ENCODE measurements around the gene MFRP.
"Not testable (repeated sequence)": the region's sequence is repeated elsewhere in the genome, so short reads cannot be mapped to it uniquely, and the experiment has no call there.

Gene MFRP

DNA sequence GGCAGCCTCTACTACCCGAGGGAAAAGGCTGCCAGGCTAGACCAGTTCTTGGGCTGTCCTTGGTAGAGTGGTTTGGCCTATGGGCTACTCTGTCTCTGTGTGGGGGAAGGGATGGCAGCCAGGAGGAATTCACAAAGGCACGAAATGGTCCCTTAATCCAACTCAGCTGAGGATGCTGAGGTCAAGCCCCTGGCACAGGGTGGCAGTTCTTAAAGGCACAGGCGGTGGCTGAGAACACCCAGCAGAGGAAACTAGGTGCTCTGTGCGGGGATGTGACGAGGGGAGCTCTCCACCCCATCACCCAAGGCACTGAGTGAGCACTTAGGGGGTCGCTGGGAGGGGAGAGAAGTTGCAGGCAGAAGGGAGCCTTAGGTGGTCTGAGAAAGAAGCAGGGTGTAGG lies at the start of gene MFRP:
MFRP (minus strand) TSS at position 101 of the 400 bp plus-strand sequence. CDS start 192 bp downstream, outside the sequence.
- no peak for DNase-seq (ENCODE audit: low read depth in 2 of 2, low spot score in 1 of 2)

DNA sequence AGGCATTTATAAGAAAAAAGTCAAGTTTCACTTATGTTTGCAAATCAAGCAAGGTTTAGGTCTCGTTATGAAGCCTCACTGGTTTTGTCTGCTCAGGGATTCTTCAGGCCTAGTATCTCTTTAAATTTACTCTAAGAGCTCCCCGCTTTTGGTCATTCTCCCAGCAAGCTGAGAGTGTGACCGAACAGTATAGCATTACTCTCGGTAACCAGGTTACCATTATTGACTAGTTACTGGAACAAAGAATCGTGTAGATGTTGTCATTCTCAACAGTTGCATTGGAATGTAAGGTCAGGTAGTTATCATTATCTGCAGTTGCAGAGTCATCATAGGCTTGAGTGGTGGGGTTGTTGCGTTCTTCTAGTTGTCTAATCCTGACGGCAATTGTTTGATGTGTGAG lies 44.8 kb upstream of the MFRP start:
- DNase-seq (ENCODE audit: low read depth in 2 of 2, low spot score in 1 of 2), result no peak

DNA sequence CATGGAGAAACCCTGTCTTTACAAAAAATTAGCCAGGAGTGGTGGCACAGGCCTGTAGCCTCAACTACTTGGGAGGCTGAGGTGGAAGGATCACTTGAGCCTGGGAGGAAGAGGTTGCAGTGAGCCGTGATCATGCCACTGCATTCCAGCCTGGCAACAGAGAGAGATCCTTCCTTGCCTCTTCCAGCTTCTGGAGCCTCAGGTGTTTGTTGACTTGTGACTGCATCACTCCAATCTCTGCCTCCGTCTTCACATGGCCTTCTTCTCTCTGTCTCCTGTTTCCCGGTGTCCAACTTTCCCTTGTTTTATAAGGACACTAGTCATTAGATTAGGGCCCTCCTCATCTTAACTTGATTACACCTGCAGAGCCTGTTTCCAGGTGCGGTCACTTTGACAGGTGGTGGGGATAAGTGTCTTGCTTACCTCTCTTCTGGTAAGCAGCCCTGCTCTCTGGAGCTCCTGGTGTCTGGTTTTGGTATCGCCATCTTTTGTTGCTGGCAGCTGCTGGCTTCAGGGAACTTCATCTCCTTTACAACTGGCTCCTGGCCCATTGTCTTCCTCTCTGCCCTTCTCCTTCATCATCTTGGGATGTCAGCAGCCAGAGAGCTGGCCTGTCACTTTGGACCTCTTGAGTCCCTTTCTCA lies 43.2 kb upstream of the MFRP start:
- no peak for DNase-seq (ENCODE audit: low read depth in 2 of 2, low spot score in 1 of 2)

DNA sequence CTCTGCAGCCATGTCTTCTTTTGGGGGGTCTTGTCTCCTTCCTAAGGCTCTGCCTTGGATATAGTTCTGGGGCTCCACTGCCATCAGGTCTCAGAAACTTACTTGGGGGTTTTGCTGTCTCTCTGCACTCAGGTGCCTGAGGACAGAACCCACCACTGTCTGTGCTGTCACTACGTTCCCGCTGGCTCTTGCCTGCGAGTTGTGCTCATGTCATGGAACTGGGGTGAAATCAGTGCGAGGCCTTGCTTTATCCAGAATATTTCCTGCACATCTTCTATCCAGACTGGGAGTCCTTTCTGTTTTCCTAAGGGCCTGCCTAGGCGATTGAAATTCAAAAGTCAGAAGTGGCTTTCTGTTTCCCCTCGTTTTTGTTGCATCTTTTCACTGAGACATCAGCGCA lies 41.6 kb upstream of the MFRP start:
- DNase-seq (ENCODE audit: low read depth in 2 of 2, low spot score in 1 of 2), result no peak

DNA sequence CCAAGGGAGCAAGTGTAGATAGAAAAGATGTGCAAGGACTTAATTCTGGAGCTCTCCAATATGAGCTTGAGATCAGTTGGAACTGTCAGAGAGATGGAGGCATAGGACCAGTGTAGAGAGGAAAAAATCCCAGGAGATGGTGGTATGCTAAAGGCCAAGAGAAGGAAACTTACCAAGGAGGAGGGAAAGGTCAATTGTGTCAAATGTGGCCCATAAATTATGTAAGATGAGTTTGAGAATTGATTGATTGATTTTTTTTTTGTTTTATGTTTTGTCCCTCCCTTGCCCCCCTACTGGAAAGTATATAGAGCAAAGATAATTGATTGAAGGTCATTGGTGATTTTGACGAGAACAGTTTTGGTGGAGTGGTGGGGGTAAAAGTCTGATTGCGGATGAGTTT lies 37.8 kb upstream of the MFRP start:
- no peak for DNase-seq (ENCODE audit: low read depth in 2 of 2, low spot score in 1 of 2)

DNA sequence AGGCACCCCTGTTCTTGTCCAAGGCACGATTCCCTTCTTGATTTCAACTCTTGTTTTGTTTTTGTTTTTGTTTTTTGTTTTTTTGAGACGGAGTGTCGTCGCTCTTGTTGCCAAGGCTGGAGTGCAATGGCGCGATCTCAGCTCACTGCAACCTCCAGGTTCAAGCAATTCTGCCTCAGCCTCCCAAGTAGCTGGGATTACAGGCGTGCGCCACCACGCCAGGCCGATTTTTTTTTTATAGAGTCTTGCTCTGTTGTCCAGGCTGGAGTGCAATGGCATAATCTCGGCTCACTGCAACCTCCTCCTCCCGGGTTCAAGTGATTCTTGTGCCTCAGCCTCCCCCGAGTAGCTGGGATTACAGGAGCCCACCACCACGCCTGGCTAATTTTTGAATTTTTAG lies 36.0 kb upstream of the MFRP start:
- DNase-seq (ENCODE audit: low read depth in 2 of 2, low spot score in 1 of 2), result not testable (repeated sequence)

DNA sequence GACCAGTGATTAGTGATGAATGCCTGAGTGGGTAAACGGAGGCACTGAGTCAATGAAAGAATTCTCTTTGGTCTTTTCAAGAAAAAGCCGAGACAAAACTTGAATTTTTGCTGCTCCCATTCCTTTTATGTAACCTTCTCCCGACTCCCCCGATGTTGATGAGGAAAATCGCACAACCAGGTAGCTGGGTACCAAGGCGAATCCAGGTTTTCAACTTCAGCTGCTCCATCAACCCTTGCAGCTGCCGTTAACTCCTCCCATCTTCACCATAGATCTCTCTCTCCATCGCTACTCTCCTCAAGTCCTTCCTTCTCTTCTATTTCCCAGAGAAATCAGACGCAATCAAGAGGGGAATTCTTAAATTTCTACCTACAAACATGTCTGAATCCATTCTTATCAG lies 35.6 kb upstream of the MFRP start:
- DNase-seq (ENCODE audit: low read depth in 2 of 2, low spot score in 1 of 2), result no peak

DNA sequence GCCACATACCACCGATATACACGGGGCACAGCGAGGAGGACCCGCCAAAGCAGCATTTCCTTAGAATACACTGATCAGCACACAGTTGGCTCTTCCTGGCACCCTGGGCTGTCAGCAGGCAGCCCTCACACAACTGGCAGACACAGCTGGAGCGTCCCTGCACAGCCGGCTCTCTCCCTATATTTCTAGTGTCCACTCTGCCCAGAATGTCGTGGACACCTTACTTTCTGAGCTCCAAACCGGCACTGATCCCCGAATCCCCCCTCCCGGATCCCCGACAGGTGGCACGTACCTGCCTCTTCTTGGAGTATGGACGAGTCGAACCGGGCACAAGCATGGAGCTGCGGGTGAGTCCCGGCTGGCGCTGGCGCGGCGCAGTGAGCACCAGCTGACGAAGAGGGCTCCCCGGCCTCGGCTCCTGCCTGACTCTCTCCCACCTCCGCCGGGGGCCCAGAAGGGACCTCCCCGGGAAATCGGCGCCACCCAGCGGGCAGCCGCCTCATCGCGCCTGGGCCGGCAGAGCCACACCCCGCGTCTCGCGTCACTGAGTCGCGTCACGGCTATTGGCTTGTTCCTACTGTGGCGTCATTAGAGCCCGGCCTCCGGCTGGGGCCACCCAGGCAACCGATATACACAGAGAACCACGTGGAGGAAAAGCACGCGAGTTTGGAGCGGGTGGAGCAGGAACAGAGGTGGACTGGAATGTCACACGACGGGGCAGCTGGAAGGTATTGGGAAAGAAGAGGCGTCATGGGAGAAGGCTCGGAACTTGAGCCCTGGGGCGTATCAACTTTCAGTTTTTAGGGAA lies 34.9 kb upstream of the MFRP start, which contains the start of gene USP2:
USP2 (minus strand) TSS at position 510 of the 808 bp plus-strand sequence. CDS start 8,210 bp downstream, outside the sequence.
- DNase-seq (ENCODE audit: low read depth in 2 of 2, low spot score in 1 of 2), result peak; percentile 92

DNA sequence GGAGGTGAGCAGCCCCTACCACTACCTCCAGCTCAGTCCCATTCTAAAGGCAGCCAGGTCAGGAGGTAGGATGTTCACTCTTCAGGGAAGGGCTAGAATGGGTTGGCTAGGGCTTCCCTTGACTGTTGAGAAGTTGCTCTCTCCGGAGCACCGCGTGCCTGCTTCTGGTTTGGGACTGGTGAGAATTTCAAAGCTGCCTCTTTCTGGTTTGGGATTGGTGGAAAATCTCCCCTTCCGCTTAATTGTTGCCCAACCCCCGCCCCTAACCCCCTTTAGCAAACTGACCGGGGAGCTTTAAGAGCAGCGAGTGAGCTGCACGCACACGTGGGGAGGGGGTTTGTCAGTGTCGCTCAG lies 34.3 kb upstream of the MFRP start:
- DNase-seq (ENCODE audit: low read depth in 2 of 2, low spot score in 1 of 2), result no peak

DNA sequence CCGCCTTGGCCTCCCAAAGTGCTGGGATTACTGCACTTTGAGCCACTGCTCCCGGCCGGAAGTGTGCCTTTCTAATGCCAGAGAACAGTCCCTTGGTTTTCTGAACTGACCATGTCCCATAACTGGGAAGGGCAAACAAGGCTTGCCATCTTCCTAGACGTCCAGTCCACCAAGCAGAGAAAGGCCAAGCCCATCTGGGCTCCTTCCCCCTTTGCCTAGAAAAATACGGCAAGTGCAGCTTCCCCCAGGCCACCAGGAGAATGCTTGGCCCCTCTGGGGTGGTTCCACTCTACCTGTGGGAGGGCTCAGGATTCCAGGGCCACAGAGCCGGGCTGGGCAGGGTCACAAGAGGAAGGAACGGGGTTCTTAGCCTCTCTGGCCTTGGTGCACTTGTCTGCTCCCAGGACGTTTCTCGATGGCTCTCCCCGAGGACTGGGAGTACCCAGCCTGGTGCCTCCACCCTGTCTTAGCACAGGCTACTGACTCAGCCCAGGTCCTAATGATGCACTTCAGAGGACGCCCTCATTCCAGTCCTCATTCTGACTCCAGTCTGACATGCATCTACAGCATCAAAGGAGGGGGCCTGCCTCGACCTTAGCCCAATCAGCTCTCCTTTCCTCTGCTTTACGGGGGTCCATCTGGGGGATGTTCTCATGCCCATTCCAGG lies 33.8 kb upstream of the MFRP start:
- no peak for DNase-seq (ENCODE audit: low read depth in 2 of 2, low spot score in 1 of 2)

DNA sequence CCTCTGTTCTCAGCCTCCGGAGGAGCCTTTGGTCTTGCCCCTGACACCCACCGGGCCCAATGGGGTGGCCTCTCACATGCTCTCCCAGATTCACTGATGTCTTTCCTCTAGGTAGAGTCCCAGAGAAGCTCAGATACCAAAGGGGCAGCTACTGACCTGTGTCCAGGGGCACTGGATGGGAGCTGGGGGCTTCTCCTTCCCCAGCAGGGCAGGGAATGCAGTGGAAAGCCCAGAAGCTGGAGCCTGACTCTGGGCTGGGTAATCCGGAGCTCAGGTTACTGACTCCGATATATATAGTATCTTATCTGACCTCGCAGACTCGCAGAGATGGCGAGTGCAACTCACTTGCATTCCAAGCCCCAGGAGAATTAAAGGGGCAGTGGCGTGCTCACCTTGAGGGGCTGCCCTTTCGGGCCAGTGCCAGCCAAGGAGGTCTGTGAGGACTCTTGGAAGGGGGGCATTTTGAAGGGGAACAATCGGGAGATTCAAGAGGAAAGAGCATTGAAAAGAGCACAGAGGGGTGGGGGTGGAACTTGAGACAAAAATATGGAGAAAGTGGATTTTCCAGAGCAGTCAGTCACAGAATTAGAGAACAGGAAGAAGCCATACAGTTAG lies 32.5 kb upstream of the MFRP start:
- DNase-seq (ENCODE audit: low read depth in 2 of 2, low spot score in 1 of 2), result no peak

DNA sequence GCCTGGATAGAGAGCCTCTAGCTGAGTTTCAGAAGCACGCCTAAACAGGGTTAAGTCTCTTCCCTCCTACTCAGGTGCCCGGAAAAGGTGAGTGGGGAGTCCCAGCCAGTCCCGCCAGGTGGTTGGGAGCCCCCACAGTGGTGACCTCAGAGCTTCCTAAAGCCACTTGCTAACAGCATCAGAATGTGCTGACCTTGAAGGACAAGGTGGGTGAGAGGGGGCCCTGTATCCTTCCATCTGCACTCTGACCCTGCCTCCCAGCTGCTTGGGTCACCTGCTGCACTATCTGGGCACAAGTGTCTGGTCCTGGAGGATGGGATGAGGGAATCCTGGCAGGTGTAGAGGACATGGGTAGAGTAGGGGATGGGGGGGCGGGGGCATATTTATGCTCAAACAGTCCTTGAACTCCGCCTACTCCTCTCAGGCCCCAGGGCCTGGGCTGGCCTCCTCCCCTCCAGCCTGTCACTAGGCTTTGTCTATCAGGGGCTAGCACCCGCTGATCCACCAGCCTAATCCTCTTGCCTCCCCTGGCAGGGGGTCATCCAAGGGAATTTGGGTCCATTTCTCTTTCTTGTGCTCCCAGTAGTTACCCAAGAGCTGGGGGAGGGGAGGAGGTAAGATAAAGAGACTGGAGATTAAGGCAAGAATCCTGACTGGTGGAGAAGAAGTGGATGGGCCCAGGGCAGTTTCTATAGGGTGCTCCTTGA lies 31.6 kb upstream of the MFRP start:
- no peak for DNase-seq (ENCODE audit: low read depth in 2 of 2, low spot score in 1 of 2)

DNA sequence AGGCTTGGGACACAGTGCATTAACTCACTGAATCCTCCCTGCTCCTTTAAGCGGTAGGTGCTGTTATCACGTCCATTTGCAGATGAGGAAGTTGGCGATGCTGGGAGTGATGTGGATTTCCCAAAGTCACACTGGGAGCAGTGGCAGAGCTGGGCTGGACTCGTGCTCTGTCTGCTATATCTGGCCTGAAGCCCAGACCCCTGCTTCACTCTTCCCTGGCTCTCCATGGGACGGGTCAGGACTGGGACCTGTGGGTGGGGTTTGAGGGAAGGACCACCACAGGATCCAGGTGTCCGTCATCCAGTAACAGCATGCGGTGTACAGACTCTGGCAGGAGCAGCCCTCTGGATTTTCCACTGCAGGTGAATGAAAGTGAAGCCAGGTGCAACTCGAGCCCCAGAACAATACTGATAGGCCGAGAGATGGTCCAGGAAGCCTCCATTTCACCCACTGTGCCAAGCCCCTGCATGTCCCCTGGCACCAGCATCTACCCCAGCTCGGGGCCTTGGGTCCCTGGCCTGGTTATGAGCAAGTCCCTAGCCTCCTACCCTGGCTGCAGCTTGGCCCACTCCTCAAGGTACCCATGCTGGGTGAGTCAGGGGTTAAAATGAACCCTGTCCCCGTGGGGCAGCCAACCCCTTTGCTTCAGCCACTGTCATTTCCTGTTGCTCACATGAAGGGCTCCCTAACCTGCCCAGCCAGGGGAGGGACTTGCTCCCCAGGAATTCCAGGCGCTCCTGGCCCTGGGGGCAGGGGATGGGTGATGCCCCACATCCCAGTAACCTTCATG lies 30.8 kb upstream of the MFRP start:
- DNase-seq (ENCODE audit: low read depth in 2 of 2, low spot score in 1 of 2), result no peak

DNA sequence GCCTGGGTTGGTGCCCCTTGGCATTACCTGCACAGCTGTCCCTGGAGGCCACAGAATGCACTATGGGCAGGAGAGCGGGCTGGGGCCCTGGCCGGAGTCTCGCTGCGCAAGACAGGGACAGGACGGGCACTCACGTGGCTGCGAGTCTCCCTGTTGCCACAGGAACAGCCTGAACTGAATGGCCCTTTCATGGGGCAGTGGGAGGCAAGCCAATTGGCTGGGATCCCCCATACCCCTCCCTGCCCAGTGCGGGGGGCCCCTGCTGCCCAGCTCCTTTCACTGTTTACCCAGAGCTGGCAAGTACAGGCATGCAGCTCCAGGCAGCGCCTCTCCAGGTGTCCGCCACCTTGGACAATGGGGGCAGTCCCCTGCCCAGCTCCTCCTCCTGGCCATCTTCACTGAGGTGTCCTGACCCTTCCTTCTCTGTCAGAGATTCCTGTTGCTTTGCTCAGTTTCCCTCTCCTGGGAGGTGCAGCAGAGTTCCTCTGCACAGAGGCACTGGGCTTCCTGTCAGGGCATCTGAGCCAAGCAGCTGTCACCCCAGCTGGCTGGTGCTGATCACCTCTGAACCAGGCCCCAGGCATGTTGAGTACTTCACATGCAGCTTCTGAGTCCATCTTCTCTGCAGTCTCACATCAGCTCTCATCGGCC lies 29.8 kb upstream of the MFRP start:
- no peak for DNase-seq (ENCODE audit: low read depth in 2 of 2, low spot score in 1 of 2)

DNA sequence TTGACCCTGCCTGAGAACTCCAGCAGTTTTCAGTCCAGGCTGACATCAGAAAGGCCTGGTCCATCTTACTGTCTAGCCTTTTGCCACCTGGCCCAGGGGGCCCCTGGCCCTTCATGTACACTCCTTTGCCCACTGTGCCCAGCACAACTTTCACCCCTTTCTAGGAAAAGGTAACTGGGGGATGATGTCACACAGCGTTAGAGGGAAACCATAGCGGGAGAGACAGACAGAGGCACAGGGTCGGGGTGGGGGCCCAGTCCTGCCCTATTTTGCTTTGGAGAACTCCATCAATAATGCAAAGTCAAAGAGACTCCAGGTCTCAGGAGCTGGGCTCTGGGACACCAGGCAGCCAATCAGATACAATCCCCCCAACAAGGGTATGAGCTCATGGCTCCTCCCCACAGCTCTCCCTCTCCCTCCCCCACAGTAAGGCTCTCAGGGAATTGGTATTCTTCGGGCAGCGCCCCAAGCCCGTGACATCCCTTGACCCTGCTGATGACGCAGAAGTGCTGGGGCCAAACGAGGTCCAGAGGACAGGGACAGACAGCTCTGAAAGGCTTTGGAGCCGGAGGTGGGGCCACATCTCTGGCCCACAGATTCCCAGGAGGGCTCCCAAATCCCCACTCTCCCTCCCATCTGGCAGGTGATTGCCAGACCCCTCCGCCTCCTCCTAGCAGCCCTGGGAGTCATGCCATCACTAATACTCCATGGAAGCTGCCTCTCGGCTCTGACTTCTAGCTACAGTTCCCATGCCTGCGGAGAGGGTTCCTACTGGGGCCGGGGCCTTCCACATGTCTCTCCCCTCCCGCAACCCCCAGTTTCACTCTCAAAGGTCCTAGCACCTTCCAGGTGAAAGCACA lies 29.1 kb upstream of the MFRP start:
- DNase-seq (ENCODE audit: low read depth in 2 of 2, low spot score in 1 of 2), result no peak

DNA sequence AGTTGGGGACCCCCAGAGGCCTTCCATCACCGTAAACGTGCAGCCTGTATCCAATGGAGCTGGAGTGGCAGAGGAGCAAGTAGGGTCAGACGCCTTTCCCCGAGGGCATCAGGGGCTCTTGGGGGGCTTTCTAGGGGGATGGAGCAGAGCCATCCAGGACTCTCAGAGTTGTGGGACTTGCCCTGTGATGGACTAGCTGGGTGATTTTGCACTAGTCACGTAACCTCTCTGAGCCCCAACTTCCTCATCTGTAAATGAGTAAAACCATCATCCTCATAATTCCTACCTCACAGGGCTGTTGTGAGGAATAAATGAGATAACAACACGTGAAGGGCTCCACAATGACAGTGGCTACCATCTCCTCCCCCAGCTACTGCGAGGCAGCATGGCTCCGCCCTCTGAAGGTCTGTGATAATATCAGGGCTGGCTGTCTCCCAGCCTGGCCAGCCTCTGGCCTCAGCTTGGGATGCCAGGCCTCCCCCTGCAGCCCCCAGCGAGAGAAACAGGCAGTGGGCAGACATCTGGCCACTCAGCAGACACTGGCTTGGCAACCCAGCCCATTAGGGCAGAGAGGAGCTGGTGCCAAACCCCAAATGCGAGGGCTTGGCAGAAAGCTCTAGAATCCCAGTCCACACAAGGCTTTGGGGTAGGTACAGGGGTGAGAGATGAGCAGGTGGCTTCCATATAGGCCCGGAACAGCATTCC lies 28.3 kb upstream of the MFRP start:
- no peak for DNase-seq (ENCODE audit: low read depth in 2 of 2, low spot score in 1 of 2)

DNA sequence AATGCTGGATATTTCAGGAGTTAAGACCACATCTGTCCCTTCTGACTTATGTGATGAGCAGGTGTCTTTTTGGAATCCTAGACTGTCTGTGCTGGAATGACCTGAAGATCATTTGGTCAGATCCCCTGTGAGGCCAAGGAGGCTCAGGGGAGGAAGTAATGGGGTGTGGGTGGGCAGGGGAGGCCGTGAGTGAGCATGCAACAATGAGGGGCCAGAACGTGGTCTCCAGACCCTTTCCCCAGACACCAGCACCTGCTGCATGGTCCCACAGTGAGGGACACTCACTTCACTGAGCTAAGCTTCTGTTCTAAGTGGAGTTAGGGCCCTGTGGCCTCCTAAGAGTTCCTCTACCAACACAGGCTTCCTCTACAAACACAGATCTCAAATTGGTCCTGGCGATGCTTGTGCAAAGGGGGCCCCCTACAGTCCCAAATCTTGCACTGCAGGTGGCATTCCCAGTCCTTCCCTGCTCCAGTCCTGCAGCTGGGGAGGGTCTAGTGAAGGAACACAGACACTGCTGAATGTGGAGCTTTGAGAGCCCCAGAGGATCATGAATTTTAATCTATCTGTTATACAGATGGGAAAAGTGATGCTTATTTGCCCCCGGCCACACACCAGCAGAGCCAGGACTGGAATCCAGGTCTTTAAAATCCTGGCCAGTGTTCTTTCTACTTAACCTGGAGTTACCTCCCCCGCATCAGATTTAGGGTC lies 27.6 kb upstream of the MFRP start:
- DNase-seq (ENCODE audit: low read depth in 2 of 2, low spot score in 1 of 2), result no peak

Measured in stimulated activated CD8-positive, alpha-beta memory T cell treated with anti-CD3 and anti-CD28 coated beads, Interleukin-4, amount 100 ng/mL, for 1 hour (primary cell).